Spleen (tissue), 7 donors: Measurements from ENCODE around the gene CCDC47.

ENCODE experiments used
- CTCF ChIP-seq, 11 experiments: fragments of 200-600 bp in 7 of 11; fragments of 450-650 bp in 4 of 11; sonication (generic) in 4 of 11; IDR thresholded peaks in 8 of 11; conservative IDR thresholded peaks in 3 of 11; 1 replicate in 7 of 11; 2 replicates in 4 of 11; pipeline versions ENCODE4 v1.4.0 to v1.8.0; 2016 to 2021; ENCODE audit warnings: antibody characterized with exemption in 11 of 11, inconsistent platforms in 4 of 11, mild to moderate bottlenecking in 1 of 11
- POLR2A ChIP-seq, 3 donors: fragments of 450-650 bp; IDR thresholded peaks; one replicate each; pipeline ENCODE4 v1.5.1; 2017; ENCODE audit warnings: antibody characterized with exemption in 3 of 3, mild to moderate bottlenecking in 1 of 3
- POLR2AphosphoS5 ChIP-seq, 3 donors: sonication (generic); formaldehyde crosslinking; IDR thresholded peaks; one replicate each; pipeline ENCODE4 v1.5.1; 2017; ENCODE audit warnings: antibody characterized with exemption in 3 of 3
- donor health status: DM: no; HTN: no; CAD: no; lungs with moderate emphysema.
- donor health status: DM: no; HTN: no; CAD: no.
- donor health status: DM: no; HTN: no; CAD: no.

- TF ChIP-seq POLR2AphosphoS5 (IDR thresholded peaks at IDR 0.05), result no peak
- TF ChIP-seq POLR2A (IDR thresholded peaks at IDR 0.05), result no peak
- TF ChIP-seq CTCF (IDR thresholded peaks at IDR 0.05 in 8 of 11, conservative IDR thresholded peaks at IDR 0.05 in 3 of 11), result no peak
Measured at GRCh38 chr17:63798572-63799106, 25.2 kb upstream of the CCDC47 start.
